Osteoblast (primary cell): ENCODE results near the gene MEOX1. TPM values are rescaled to one million over a fixed set of nuclear protein-coding genes. Genes with fewer than 3 reads are reported as not detected.

ENCODE experiments used
- DNase-seq: peaks from one replicate; pipeline ENCODE4 v3.0.0; 2011; ENCODE audit warnings: low spot score, mixed read lengths; ENCODE audit not compliant: insufficient read length; ENCODE audit errors: missing footprints
- H2AFZ ChIP-seq: 2 replicates; pipeline ENCODE4 v1.6.0; 2011; ENCODE audit warnings: mild to moderate bottlenecking, low read length
- H3K27ac ChIP-seq: 2 replicates; pipeline ENCODE4 v1.5.1; 2011; ENCODE audit warnings: mild to moderate bottlenecking, low read depth, low read length, moderate library complexity
- H3K27me3 ChIP-seq: 2 replicates; pipeline ENCODE4 v1.6.0; 2012; ENCODE audit warnings: mild to moderate bottlenecking, control low read depth, inconsistent platforms, low read length, moderate library complexity; ENCODE audit not compliant: insufficient read depth
- H3K36me3 ChIP-seq: 2 replicates; pipeline ENCODE4 v1.5.1; 2011; ENCODE audit warnings: mild to moderate bottlenecking, low read length, control low read depth, moderate library complexity; ENCODE audit not compliant: insufficient read depth
- H3K4me1 ChIP-seq: 2 replicates; pipeline ENCODE4 v1.5.1; 2011; ENCODE audit warnings: mild to moderate bottlenecking, low read length, control low read depth, moderate library complexity; ENCODE audit not compliant: insufficient read depth
- H3K4me2 ChIP-seq: 2 replicates; pipeline ENCODE4 v1.6.0; 2011; ENCODE audit warnings: mild to moderate bottlenecking, low read length; ENCODE audit not compliant: insufficient read depth
- H3K4me3 ChIP-seq: fragments of 200-600 bp; sonication (generic); 3 replicates; pipeline ENCODE4 v1.5.1; 2012; ENCODE audit warnings: mild to moderate bottlenecking, low read length, inconsistent platforms; ENCODE audit not compliant: insufficient read depth
- H3K79me2 ChIP-seq: 2 replicates; pipeline ENCODE4 v1.6.0; 2012; ENCODE audit warnings: mild to moderate bottlenecking, low read length, control low read depth, inconsistent platforms; ENCODE audit not compliant: insufficient read depth
- H3K9me3 ChIP-seq: 2 replicates; pipeline ENCODE4 v1.5.1; 2011; ENCODE audit warnings: low read depth, low read length, control low read depth
- H4K20me1 ChIP-seq: 2 replicates; pipeline ENCODE4 v1.6.0; 2012; ENCODE audit warnings: mild to moderate bottlenecking, low read length, control low read depth; ENCODE audit not compliant: insufficient read depth
- total RNA-seq: library from RNA; depleted of rRNA; stranded (reverse); fragments of >200 nt; gene quantifications from 2 replicates; pipeline ENCODE4 v1.2.3, GENCODE V29; 2012
- TF ChIP-seq, protein P1 (sequence below): IDR thresholded peaks from 2 replicates; pipeline ENCODE4 v1.5.1; 2011; ENCODE audit warnings: mild to moderate bottlenecking, low read depth, low read length, moderate library complexity; ENCODE audit errors: extremely low read depth

Gene MEOX1
- total RNA-seq, 1 donor = under 0.01 TPM

- Histone ChIP-seq H3K36me3 (no peaks in the 10 kb centered on the region), H4K20me1 (no peaks in the 10 kb centered on the region), H3K27me3 (no peaks in the 10 kb centered on the region), H3K4me2 (no peak overlapping the region), H3K4me1 (peaks cover 13% of the 10 kb centered on the region), H3K27ac (no peak overlapping the region), H2AFZ (no peak overlapping the region), H3K79me2 (no peaks in the 10 kb centered on the region), H3K9me3 (no peaks in the 10 kb centered on the region), H3K4me3 (no peak overlapping the region)
- DNase-seq = no peak
- TF ChIP-seq, protein P1, sequence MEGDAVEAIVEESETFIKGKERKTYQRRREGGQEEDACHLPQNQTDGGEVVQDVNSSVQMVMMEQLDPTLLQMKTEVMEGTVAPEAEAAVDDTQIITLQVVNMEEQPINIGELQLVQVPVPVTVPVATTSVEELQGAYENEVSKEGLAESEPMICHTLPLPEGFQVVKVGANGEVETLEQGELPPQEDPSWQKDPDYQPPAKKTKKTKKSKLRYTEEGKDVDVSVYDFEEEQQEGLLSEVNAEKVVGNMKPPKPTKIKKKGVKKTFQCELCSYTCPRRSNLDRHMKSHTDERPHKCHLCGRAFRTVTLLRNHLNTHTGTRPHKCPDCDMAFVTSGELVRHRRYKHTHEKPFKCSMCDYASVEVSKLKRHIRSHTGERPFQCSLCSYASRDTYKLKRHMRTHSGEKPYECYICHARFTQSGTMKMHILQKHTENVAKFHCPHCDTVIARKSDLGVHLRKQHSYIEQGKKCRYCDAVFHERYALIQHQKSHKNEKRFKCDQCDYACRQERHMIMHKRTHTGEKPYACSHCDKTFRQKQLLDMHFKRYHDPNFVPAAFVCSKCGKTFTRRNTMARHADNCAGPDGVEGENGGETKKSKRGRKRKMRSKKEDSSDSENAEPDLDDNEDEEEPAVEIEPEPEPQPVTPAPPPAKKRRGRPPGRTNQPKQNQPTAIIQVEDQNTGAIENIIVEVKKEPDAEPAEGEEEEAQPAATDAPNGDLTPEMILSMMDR = no peak
These were observed 63.9 kb downstream of the MEOX1 start for GRCh38 chr17:43597624-43598356.

DNA sequence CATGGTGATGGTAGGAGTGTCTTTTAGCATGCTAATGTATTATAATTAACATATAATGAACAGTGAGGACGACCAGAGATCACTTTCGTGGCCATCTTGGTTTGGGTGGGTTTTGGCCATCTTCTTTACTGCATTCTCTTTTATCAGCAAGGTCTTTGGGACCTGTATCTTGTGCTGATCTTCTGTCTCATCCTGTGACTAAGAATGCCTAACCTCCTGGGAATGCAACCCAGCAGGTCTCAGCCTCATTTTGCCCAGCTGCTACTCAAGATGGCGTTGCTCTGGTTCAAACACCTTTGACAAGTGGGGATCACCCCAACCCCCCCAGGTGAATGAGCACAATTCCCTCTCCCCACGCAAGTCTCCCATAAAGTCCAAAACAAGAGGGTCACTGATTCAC, 66.3 kb downstream of the MEOX1 start:
- DNase-seq = no peak

GRCh38 chr17:43591779-43592562, 69.8 kb downstream of the MEOX1 start:
- H3K27me3 ChIP-seq = no peaks in the 10 kb centered on the region
- no peaks in the 10 kb centered on the region for H3K79me2 ChIP-seq
- H3K4me2 ChIP-seq = peak overlapping the region; percentile 77
- peak; percentile 95 for DNase-seq
- H2AFZ ChIP-seq = peak overlapping the region; percentile 78
- peaks cover 29% of the 10 kb centered on the region for H3K4me1 ChIP-seq
- H4K20me1 ChIP-seq = no peaks in the 10 kb centered on the region
- H3K36me3 ChIP-seq = no peaks in the 10 kb centered on the region
- peak overlapping the region; percentile 56 for H3K4me3 ChIP-seq
- no peaks in the 10 kb centered on the region for H3K9me3 ChIP-seq
- peak overlapping the region; percentile 92 for H3K27ac ChIP-seq
- TF ChIP-seq, protein P1 = no peak

More for the DNA sequence above, 66.3 kb downstream of the MEOX1 start:
- no peaks in the 10 kb centered on the region for H3K27me3 ChIP-seq
- no peak overlapping the region for H2AFZ ChIP-seq
- H3K4me3 ChIP-seq = no peak overlapping the region
- no peaks in the 10 kb centered on the region for H3K9me3 ChIP-seq
- H3K27ac ChIP-seq = no peak overlapping the region
- no peaks in the 10 kb centered on the region for H4K20me1 ChIP-seq
- no peaks in the 10 kb centered on the region for H3K36me3 ChIP-seq
- TF ChIP-seq, protein P1 = no peak
- no peak overlapping the region for H3K4me2 ChIP-seq
- H3K4me1 ChIP-seq = peaks cover 24% of the 10 kb centered on the region
- no peaks in the 10 kb centered on the region for H3K79me2 ChIP-seq

DNA sequence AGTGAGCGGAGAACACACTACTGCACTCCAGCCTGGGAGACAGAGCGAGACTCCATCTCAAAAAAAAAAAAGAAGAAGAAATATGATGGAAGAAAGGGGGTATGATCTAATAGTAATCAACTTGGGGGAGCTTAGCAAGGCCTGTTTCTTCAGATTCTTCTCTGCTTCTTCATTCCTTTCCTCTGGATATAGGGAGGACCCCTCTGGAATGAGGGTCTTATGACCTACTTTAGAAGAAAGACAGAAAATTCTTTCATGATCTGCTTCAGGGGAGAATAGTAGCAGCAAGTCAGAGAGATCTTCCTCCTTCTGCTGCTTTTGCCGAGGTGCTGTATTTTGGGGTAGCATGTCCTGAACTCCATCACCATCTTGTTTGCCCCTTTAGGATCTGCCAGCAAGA, 70.7 kb downstream of the MEOX1 start:
- Histone ChIP-seq H2AFZ (peak overlapping the region; percentile 78), H3K4me3 (peak overlapping the region; percentile 56), H3K27me3 (no peaks in the 10 kb centered on the region), H3K4me2 (peak overlapping the region; percentile 77), H3K79me2 (no peaks in the 10 kb centered on the region), H3K4me1 (peaks cover 29% of the 10 kb centered on the region), H4K20me1 (no peaks in the 10 kb centered on the region), H3K36me3 (no peaks in the 10 kb centered on the region), H3K9me3 (no peaks in the 10 kb centered on the region), H3K27ac (peak overlapping the region; percentile 92)
- TF ChIP-seq, protein P1 = no peak
- no peak for DNase-seq
